Esophagus mucosa (tissue), 1 donor: ENCODE data around the gene RAB8A. TPM values are rescaled to one million over a fixed set of nuclear protein-coding genes. Genes with fewer than 3 reads are reported as not detected.
"Not testable (repeated sequence)": the region's sequence is repeated elsewhere in the genome, so short reads cannot be mapped to it uniquely, and the experiment has no call there.

Source experiments
- ATAC-seq: fragments of 200-7000 bp; cut with Tn5 transposase; one replicate; pipeline ENCODE4 v1.9.1; 2020
- total RNA-seq: library from RNA; stranded (reverse); gene quantifications from one replicate; pipeline ENCODE4 v1.2.4, GENCODE V29; 2023
- donor health status: DM: yes; HTN: yes; CAD: no.

Gene RAB8A
- total RNA-seq, 1 donor from 2014 or later: 57.9 TPM

DNA sequence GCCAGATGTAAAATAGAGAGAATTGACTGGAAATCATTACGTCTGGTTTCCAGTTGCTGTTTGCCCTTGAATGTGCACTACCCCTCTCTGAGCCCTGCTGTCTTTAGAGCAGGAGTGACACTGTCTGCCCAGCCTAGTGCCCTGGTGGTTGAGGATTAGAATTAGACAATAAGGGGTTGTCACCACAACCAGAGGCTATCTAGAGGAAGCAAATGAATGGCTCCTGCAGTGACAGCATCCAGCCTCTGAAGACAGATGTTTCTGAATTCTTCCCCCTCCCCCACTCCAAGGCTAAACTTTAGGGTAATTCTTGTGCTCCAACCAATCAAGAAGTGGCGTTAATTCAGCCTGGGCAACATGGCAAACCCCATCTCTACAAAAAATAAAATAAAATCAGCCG is 2.0 kb downstream of the RAB8A start:
- ATAC-seq: no peak

DNA sequence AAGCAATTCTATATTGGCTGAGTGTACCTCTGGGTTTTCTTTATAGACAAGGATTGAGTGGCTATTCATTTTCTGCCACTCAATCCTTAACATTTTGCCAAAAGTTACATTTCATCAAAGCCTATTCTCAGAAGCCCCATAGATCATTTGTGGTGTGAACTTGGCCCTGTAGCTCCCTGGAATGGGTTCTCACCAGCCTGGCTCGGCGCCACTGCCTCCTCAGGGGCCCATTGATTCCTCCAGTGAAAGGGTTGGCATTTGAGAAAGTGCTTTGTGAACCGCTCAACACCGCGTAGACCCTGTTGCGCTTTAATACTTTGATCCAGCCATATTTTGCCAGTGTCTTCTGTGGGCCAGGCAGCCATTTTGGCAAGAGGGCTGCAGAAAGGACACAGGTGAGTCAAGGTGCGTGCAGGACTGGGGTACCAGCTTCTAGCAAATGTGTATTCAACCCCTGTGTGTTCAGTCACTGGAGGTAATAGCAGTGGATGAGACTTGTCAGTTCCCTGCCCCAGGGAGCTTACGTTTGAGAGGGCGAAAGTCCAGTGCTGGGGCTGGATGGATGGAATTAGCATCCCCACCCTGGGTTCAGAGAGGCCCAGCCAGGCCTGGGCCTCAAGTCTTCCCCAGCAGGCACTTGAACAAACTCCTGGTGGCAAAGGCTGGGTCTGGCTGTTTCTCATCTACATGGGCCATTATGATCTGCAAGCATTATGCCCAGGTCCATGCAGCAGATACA is 3.8 kb downstream of the RAB8A start:
- ATAC-seq: no peak

- ATAC-seq: no peak
These were observed 4.4 kb downstream of the RAB8A start for GRCh38 chr19:16116067-16116466.

GRCh38 chr19:16117594-16118033 is 5.9 kb downstream of the RAB8A start:
- no peak for ATAC-seq

GRCh38 chr19:16118489-16119033 is 6.9 kb downstream of the RAB8A start:
- peak; percentile 15 for ATAC-seq

DNA sequence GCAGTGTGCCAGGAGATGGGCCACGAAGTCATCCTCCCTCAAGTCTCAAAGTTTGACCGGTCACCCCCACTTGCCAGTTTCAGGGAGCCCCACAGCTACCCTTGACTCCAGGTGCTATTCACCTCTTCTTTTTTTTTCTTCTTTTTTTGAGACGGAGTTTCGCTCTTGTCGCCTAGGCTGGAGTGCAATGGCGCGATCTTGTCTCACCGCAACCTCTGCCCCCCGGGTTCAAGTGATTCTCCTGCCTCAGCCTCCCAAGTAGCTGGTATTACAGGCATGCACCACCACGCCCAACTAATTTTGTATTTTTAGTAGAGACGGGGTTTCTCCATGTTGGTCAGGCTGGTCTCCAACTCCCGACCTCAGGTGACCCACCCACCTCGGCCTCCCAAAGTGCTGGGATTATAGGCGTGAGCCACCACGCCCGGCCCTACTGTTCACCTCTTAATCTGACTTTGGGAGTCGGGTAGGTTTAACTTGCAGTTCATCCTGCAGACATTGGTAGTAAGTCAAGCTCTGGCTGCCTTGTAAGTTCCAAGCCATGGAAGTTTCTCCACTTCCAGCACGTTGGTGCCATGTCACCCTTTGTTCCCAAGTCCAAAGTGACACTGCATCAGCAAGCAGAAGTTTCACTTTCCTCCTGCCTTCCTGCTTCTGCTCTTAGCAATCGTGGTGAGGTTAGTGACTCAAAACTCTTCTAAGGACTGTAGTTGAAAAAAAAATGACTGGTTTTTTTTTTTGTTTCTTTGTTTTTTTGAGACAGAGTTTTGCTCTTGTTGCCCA is 7.6 kb downstream of the RAB8A start:
- ATAC-seq: not testable (repeated sequence)

DNA sequence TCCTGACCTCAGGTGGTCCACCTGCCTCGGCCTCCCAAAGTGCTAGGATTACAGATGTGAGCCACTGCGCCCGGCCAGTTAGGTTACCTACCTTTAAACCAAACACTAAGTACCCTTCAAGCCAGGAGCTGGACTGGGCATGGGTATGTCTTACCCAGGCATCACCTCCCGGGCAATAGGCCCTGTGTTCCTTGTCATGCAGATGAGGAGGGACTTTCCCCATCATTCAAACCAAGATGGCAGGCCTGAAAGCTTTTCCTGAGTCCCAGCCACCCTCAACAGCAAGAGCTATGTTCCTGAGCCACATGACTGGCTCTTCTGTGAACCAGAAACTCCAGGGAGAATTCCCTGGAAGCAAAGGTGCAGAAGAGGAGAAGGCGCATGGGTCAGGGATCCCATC is 9.5 kb downstream of the RAB8A start:
- no peak for ATAC-seq

- peak; percentile 78 for ATAC-seq
These were observed 10.3 kb downstream of the RAB8A start for GRCh38 chr19:16121967-16122366.

DNA sequence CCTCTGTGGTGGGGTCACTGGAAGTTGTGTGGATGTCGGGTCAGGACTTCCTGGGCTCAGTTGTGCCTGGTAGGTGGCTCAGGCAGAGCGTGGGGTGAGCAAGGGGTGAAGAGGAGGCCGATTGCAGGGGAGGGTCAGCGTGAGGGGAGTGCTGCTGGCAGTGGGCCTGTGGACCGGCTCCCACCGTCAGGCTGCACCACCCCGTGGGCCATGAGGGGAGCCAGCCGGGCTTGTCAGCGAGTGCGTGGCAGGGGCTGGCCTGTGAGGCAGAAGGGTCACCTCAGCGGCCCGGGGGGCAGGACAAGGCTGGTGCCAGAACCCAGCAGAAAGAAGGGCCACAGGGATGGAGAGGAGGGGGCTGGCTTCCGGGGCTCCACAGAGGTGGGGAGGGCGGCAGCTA is 13.3 kb downstream of the RAB8A start:
- no peak for ATAC-seq

GRCh38 chr19:16125737-16126495 is 14.2 kb downstream of the RAB8A start:
- no peak for ATAC-seq

- no peak for ATAC-seq
These were observed 15.4 kb downstream of the RAB8A start for GRCh38 chr19:16127080-16127479.

- ATAC-seq: peak; percentile 66
These were observed 16.2 kb downstream of the RAB8A start for GRCh38 chr19:16127776-16128371.

- ATAC-seq: no peak
These were observed 20.0 kb downstream of the RAB8A start for GRCh38 chr19:16131648-16132047.

GRCh38 chr19:16133818-16134217 is 22.1 kb downstream of the RAB8A start:
- no peak for ATAC-seq

DNA sequence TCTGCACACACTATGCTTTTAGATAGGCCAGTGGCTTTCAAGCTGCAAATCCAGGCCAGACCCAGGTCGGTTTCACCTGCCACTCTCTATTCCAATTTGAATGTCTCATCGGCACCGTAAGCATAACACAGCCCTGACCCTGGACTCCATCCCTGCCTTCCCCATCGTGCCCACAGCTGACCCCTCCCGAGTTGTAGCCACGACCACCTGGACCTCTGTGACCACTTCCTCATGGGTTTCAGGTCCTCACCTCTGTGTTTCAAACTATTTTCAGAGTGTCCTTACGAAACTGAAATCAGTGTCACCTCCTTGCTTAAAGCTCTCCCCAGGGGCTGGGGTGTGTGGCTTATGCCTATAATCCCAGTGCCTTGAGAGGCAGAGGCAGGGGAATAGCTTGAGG is 22.8 kb downstream of the RAB8A start:
- ATAC-seq: no peak

DNA sequence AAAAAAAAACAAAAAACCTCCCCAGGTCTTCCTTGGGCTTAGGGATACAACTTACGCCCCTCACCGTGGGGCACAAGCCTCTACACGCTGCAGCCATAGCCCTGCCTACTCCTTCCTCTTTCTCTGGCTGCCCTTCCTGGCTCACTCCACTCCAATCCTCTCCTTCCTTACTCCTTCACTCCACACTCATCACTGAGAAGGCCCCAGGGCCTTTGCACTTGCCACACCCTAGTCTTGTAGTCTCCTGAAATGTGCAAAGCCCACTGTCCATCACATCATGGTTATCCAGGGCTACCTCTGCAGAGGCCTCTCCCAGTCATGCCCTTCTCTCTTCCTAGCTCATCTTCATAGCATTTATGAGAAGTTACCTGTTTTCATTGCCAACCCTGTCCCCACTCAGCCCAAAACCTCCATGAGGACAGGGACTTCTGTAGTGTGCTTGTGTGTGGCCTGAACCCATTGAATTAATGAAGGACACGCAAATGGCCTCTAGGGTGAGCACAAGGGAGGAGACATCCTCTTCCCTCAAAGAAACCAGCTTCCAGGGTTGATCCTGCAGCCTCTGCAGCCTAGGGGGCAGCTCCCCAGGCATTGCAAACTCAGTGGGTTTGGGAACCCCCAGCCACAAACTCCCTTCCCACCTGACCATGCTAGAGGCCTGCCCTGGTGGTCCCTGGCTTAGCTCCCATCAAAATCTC is 23.9 kb downstream of the RAB8A start:
- peak; percentile 29 for ATAC-seq

DNA sequence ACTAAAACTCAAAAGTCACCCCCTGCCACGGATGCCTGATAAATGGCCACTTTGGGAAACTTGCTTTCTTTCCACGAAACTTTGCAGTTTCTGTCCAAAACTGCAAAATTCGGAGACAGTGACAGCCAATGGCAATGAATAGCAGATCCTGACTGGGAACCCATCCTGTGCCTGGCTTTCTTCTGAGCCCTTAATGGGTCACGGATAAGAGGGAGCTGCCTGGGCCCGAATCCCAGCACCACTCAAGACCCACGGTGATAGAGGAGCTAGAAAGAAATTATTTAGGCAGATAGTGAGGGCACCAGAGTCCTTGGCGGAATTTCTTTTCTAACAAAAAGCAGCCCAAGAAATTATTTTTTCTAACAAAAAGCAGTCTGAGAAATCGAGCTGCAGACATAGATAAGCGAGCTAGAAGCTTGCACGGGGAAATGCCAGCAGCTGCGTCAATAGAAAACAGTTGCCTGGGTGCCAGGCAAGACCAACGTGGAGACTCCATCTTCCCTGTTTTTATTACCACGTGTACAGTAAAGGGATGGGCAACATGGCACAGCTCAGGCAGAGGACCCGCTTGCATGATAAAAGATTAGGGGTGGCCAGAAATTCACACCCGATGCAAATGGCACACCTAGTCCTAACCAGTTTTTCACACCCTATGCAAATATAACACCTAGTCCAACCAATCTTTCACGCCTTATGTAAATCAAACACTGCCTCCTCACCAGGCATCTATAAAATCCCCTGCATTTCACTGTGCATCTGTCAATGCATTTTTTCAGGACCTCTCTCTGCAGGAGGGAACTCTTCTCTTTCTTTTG is 24.7 kb downstream of the RAB8A start:
- peak; percentile 50 for ATAC-seq

DNA sequence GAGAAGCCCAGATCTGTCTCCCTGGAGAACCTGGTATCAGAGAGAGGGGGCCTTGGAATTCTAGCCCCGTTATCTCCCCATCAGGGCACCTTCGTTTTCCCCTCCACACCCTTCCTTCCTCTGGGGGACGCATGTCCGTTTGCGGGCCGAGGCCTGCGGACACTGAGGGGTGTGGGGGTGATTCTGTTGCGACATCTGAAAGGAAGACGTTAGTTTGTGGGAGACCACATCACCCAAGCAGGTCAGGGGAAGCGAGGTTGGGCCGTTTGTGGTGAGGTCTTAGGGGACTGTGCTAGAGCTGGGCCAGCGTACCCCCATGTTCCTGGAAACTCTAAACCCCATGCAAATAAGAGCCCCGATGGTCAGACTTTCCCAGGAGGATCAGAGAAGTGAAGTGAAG is 28.1 kb downstream of the RAB8A start:
- ATAC-seq: no peak

- peak; percentile 19 for ATAC-seq
These were observed 29.4 kb downstream of the RAB8A start for GRCh38 chr19:16141043-16141442.

DNA sequence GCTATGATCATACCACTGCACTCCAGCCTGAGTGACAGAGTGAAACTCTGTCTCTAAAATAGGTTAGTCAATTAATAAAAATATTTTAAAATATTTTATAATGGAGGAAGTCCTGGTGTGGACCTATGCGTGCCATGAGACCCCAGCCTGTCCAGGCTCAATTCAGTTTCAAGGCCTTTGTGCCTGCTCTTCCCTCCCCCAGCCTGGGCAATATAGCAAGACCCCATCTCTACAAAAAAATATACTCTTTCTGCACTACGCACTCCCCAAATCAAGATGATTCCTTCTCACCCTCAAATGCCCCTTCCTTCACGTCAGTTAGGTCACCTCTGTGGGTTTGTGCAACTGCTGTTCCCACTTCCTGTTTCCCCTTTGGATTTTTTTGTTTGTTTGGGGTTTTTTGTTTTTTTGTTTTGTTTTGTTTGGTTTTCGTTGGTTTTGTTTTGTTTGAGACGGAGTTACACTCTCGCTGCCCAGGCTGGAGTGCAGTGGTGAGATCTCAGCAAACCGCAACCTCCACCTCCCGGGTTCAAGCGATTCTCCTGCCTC is 30.4 kb downstream of the RAB8A start:
- no peak for ATAC-seq
